Measurements from ENCODE around the gene COQ2. TPM values are rescaled to one million over a fixed set of nuclear protein-coding genes. Genes with fewer than 3 reads are reported as not detected.
"Not testable (repeated sequence)": the region's sequence is repeated elsewhere in the genome, so short reads cannot be mapped to it uniquely, and the experiment has no call there.

COQ2 gene
- total RNA-seq, 2 donors from 2014 or later: 2.1 to 4.6 TPM

DNA sequence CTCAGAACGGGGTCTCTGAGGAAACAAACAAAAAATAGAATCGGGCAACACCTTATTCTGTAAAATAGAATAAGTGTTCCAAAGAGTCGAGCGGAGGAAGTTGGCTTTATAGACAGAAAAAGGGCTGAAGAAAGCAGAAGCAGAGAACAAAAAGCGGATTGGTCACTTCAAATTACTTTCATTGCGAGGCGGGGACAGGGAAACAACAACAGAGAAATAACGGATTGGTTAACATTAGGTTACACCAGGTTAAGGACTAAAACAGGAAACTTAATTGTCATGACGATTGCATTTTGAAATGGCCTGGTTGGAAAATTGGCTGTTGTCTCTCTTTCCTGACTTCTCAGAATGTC is 433 bp upstream of the COQ2 start:
- H3K9me3 ChIP-seq: no peaks in the 10 kb centered on the region
- peak overlapping the region in 3 of 4 donors; percentile 96 to 98 (median 97) for H3K27ac ChIP-seq
- ATAC-seq (peak; percentile 28), DNase-seq (peak in 1 of 4 donors; percentile 50)
- H3K4me1 ChIP-seq: peaks cover 19% of the 10 kb centered on the region
- H3K27me3 ChIP-seq: no peaks in the 10 kb centered on the region
- no peaks in the 10 kb centered on the region for H3K36me3 ChIP-seq (replicated peaks in 1 of 2; ENCODE audit: insufficient read depth in 1 of 2, low read depth in 2 of 2)
- WGBS, 2 donors: 0% methylated on average over 9 of the region's 9 CpGs
- peak overlapping the region; percentile 24 to 25 for H3K4me3 ChIP-seq
- intact Hi-C loops (cut with DNase I): no loop called here
- TF ChIP-seq POLR2A (IDR thresholded peaks at IDR 0.05): no peak
- TF ChIP-seq, protein P1, sequence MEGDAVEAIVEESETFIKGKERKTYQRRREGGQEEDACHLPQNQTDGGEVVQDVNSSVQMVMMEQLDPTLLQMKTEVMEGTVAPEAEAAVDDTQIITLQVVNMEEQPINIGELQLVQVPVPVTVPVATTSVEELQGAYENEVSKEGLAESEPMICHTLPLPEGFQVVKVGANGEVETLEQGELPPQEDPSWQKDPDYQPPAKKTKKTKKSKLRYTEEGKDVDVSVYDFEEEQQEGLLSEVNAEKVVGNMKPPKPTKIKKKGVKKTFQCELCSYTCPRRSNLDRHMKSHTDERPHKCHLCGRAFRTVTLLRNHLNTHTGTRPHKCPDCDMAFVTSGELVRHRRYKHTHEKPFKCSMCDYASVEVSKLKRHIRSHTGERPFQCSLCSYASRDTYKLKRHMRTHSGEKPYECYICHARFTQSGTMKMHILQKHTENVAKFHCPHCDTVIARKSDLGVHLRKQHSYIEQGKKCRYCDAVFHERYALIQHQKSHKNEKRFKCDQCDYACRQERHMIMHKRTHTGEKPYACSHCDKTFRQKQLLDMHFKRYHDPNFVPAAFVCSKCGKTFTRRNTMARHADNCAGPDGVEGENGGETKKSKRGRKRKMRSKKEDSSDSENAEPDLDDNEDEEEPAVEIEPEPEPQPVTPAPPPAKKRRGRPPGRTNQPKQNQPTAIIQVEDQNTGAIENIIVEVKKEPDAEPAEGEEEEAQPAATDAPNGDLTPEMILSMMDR (IDR thresholded peaks at IDR 0.05): no peak

DNA sequence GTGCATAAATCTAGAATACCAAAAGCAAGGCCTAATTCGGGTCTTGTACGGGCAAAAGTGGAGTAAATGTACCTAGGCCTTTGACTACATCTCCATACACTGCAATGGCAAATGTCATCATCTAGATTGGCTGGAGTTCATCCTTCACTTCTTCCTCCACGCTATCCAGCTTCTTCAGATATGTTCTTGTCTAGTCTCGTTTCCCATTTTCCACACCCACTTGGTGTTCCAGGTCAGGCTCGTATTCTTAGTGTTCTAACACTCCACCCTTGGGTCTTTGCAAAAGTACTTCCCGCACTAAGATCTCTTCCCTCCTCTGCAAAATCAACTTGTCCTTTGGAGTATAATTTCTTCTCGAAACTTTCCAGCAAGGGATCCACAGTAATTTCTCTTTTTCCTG is 1.4 kb downstream of the COQ2 start:
- ATAC-seq (no peak), DNase-seq (no peak)
- Histone ChIP-seq H3K27me3 (no peaks in the 10 kb centered on the region), H3K36me3 (replicated peaks in 1 of 2; ENCODE audit: insufficient read depth in 1 of 2, low read depth in 2 of 2) (no peaks in the 10 kb centered on the region), H3K9me3 (no peaks in the 10 kb centered on the region), H3K4me1 (peaks cover 19% of the 10 kb centered on the region), H3K4me3 (no peak overlapping the region), H3K27ac (no peak overlapping the region)
- intact Hi-C loops (cut with DNase I): no loop called here
- TF ChIP-seq, protein P1 (IDR thresholded peaks at IDR 0.05): no peak
- no peak for TF ChIP-seq POLR2A (IDR thresholded peaks at IDR 0.05)
- WGBS, 2 donors: 84 to 90% methylated on average over 7 of the region's 7 CpGs

DNA sequence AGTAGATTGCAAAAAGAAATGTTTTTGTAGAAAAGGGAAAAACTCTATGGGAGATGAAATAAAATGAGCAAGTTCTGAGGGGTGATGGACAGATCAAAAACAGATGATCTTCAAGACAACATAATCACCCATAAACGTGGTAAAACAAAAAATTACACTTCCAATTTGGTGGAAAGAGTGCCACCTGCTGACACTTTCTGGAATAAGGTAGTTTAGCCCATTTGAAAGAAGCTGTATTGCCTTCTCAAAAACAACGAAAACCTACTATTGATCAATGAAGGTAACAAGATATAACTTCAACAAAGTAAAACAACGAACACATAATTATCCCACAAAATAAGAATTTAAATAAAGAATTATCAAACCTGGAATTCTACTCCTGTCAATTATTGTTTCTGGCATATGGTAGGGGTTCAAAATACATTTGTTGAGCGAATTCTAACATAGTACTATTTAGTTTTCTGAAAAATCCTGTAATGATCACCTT is 2.5 kb downstream of the COQ2 start:
- no peaks in the 10 kb centered on the region for H3K9me3 ChIP-seq
- H3K4me3 ChIP-seq: no peak overlapping the region
- WGBS, 2 donors: 22 to 24% methylated on average over 4 of the region's 4 CpGs
- ATAC-seq (no peak), DNase-seq (peak; percentile 30 to 57 (median 48))
- H3K36me3 ChIP-seq (replicated peaks in 1 of 2; ENCODE audit: insufficient read depth in 1 of 2, low read depth in 2 of 2): no peaks in the 10 kb centered on the region
- no peak for TF ChIP-seq POLR2A (IDR thresholded peaks at IDR 0.05)
- TF ChIP-seq, protein P1 (IDR thresholded peaks at IDR 0.05): peak; percentile 36 to 78 (median 67)
- no peak overlapping the region for H3K27ac ChIP-seq
- intact Hi-C loops (cut with DNase I): no loop called here
- H3K4me1 ChIP-seq: peaks cover 19% of the 10 kb centered on the region
- H3K27me3 ChIP-seq: no peaks in the 10 kb centered on the region

DNA sequence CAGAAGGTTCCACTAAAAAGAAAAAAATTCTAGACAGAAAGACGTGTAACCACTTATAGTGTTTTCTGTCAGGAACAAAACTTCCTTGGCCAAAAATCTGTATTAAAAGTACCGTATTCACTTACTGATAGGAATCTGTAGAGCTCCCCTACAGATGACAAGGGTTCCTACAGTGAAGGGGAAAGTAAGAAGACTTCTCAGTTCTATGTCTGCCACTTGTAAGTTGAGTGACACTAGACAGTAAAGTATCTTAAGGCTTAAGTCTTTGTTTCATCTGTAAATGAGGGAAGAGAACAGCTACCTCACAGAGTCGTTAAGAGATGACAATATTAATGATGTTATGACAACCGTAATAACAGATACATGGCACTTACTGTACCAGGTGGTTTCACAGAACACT is 3.3 kb downstream of the COQ2 start:
- ATAC-seq (no peak), DNase-seq (no peak)
- no peaks in the 10 kb centered on the region for H3K9me3 ChIP-seq
- H3K4me3 ChIP-seq: no peak overlapping the region
- H3K4me1 ChIP-seq: peaks cover 19% of the 10 kb centered on the region
- TF ChIP-seq POLR2A (IDR thresholded peaks at IDR 0.05): no peak
- TF ChIP-seq, protein P1 (IDR thresholded peaks at IDR 0.05): no peak
- WGBS, 2 donors: 50 to 64% methylated on average over 4 of the region's 4 CpGs
- no peaks in the 10 kb centered on the region for H3K27me3 ChIP-seq
- no peaks in the 10 kb centered on the region for H3K36me3 ChIP-seq (replicated peaks in 1 of 2; ENCODE audit: insufficient read depth in 1 of 2, low read depth in 2 of 2)
- no peak overlapping the region for H3K27ac ChIP-seq
- intact Hi-C loops (cut with DNase I): no loop called here

DNA sequence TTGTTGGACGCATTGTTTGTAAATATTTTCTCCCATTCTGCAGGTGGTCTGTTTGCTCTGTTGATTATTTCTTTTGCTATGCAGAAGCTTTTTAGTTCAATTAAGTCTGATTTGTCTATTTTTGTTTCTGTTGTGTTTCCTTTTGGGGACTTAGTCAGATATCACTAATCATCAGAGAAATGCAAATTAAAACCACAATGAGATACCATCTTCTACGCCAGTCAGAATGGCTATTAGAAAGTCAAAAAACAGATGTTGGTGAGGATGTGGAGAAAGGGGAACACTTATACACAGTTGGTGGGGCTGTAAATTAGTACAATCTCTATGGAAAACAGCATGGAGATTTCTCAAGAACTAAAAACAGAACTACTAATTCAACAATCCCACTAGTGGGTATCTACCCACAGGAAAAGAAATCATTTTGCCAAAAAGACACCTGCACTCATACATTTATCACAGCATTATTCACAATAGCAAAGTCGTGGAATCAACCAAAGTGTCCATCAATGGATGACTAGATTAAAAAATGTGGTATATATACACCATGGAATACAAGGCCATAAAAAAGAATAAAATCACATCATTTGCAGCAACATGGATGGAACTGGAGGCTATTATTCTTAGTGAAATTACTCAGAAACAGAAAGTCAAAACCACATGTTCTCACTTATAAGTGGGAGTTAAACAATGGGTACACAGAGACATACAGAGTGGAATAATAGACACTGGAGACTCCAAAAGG is 8.1 kb downstream of the COQ2 start:
- H3K9me3 ChIP-seq: no peaks in the 10 kb centered on the region
- H3K36me3 ChIP-seq (replicated peaks in 1 of 2; ENCODE audit: insufficient read depth in 1 of 2, low read depth in 2 of 2): no peaks in the 10 kb centered on the region
- DNase-seq: no peak
- H3K27ac ChIP-seq: no peak overlapping the region
- no peaks in the 10 kb centered on the region for H3K4me1 ChIP-seq
- intact Hi-C loops (cut with DNase I): no loop called here
- no peak overlapping the region for H3K4me3 ChIP-seq
- H3K27me3 ChIP-seq: no peaks in the 10 kb centered on the region
- ATAC-seq: no peak
- no peak for TF ChIP-seq POLR2A (IDR thresholded peaks at IDR 0.05)
- TF ChIP-seq, protein P1 (IDR thresholded peaks at IDR 0.05): no peak
- WGBS, 2 donors: 75 to 87% methylated on average over 3 of the region's 3 CpGs

DNA sequence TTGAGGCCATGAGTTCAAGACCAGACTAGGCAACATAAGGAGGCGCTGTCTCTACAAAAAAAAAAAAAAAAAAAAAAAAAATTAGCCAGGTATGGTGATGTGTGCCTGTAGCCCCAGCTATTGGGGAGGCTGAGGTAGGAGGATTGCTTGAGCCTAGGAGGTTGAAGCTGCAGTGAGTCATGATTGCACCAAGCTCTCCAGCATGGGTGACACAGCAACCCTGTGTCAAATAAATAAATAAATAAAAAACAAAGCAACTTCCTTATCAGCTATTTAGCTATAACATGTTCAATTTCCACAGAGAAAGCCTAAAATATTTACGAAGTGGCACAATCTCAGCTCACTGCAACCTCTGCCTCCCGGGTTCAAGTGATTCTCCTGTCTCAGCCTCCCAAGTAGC is 10.7 kb downstream of the COQ2 start:
- H3K4me1 ChIP-seq; H3K36me3 ChIP-seq (replicated peaks in 1 of 2; ENCODE audit: insufficient read depth in 1 of 2, low read depth in 2 of 2); H3K27me3 ChIP-seq; ATAC-seq; H3K9me3 ChIP-seq; DNase-seq; H3K27ac ChIP-seq; intact Hi-C loops (cut with DNase I); H3K4me3 ChIP-seq: not testable (repeated sequence)
- 87 to 100% methylated on average over 3 of the region's 3 CpGs for WGBS, 2 donors
